A549 (cell line): ENCODE data around the gene PROK2.

Experiments
- CEBPB ChIP-seq, 2 experiments: fragments of >200 bp in 1 of 2; sonication (Bioruptor Twin) in 1 of 2; formaldehyde crosslinking in 1 of 2; IDR thresholded peaks; 2 replicates each; pipeline ENCODE4 v1.6.1; 2012 to 2016
- ESRRA ChIP-seq: fragments of 150-350 bp; IDR thresholded peaks from 2 replicates; pipeline ENCODE4 v1.6.1; 2014; ENCODE audit warnings: mild to moderate bottlenecking, low read length, borderline replicate concordance
- JUNB ChIP-seq: fragments of >200 bp; sonication (Bioruptor Twin); formaldehyde crosslinking; IDR thresholded peaks from 2 replicates; pipeline ENCODE4 v1.6.1; 2016
- KDM1A ChIP-seq: fragments of 200-600 bp; sonication (generic); IDR thresholded peaks from 2 replicates; pipeline ENCODE4 v1.6.1; 2016; ENCODE audit warnings: low read depth, mild to moderate bottlenecking
- MAFK ChIP-seq: fragments of 450-650 bp; IDR thresholded peaks from 2 replicates; pipeline ENCODE4 v1.6.1; 2014; ENCODE audit not compliant: partially characterized antibody
- POLR2A ChIP-seq: IDR thresholded peaks from 2 replicates; pipeline ENCODE4 v1.6.1; 2012; ENCODE audit warnings: mild to moderate bottlenecking, low read length
- RNF2 ChIP-seq: fragments of 200-600 bp; sonication (generic); IDR thresholded peaks from 2 replicates; pipeline ENCODE4 v1.6.1; 2016; ENCODE audit warnings: low read depth, mild to moderate bottlenecking, antibody characterized with exemption, moderate library complexity, borderline replicate concordance
- SMC3 ChIP-seq: fragments of >200 bp; sonication (Bioruptor Twin); formaldehyde crosslinking; IDR thresholded peaks from 3 replicates; pipeline ENCODE4 v1.6.1; 2018; ENCODE audit warnings: inconsistent platforms
- ZSCAN20 ChIP-seq: fragments of 250-450 bp; sonication (Bioruptor Pico); IDR thresholded peaks from 2 replicates; pipeline ENCODE4 v1.8.0; 2022; ENCODE audit warnings: mild to moderate bottlenecking, moderate library complexity
- TF ChIP-seq, protein P1 (sequence below): fragments of >200 bp; sonication (Bioruptor Twin); formaldehyde crosslinking; IDR thresholded peaks from 3 replicates; pipeline ENCODE4 v1.5.1; 2016
- TF ChIP-seq, protein P2 (sequence below): fragments of 150-350 bp; IDR thresholded peaks from 2 replicates; pipeline ENCODE4 v1.6.1; 2014; ENCODE audit warnings: low read depth, mild to moderate bottlenecking, low read length
- TF ChIP-seq, protein P3 (sequence below): fragments of 200-600 bp; sonication (generic); IDR thresholded peaks from 2 replicates; pipeline ENCODE4 v1.6.1; 2016; ENCODE audit warnings: antibody characterized with exemption, mild to moderate bottlenecking, moderate library complexity
- TF ChIP-seq, protein P4 (sequence below): fragments of 450-650 bp; IDR thresholded peaks from 2 replicates; pipeline ENCODE4 v1.6.1; 2014; ENCODE audit warnings: antibody characterized with exemption

DNA sequence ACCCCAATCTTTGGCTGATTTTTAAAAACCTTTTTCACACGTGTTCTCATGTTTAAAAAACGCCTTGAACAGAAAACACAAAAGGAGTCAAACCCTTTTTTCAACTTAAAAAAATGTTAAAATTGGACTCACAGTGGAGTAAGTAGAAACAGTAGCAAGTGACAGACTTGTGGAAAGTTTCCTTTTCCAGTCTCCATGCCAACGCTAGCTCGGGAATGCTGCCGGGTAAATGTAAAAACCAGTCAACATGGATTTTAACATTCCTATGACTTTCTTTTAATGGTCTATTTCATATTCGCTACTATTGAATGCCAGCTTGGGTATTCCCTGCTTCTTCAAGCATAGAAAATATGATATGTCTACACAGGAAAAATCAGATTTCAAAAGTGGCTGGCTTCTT, 1.6 kb upstream of the PROK2 start:
- TF ChIP-seq, protein P1, sequence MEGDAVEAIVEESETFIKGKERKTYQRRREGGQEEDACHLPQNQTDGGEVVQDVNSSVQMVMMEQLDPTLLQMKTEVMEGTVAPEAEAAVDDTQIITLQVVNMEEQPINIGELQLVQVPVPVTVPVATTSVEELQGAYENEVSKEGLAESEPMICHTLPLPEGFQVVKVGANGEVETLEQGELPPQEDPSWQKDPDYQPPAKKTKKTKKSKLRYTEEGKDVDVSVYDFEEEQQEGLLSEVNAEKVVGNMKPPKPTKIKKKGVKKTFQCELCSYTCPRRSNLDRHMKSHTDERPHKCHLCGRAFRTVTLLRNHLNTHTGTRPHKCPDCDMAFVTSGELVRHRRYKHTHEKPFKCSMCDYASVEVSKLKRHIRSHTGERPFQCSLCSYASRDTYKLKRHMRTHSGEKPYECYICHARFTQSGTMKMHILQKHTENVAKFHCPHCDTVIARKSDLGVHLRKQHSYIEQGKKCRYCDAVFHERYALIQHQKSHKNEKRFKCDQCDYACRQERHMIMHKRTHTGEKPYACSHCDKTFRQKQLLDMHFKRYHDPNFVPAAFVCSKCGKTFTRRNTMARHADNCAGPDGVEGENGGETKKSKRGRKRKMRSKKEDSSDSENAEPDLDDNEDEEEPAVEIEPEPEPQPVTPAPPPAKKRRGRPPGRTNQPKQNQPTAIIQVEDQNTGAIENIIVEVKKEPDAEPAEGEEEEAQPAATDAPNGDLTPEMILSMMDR, result no peak
- TF ChIP-seq SMC3 (no peak), ZSCAN20 (CRISPR knock-in tag) (no peak), MAFK (no peak), POLR2A (no peak), KDM1A (no peak), JUNB (no peak), CEBPB (IDR thresholded peaks at IDR 0.05) (no peak), RNF2 (no peak), ESRRA (no peak)
- TF ChIP-seq, protein P2, sequence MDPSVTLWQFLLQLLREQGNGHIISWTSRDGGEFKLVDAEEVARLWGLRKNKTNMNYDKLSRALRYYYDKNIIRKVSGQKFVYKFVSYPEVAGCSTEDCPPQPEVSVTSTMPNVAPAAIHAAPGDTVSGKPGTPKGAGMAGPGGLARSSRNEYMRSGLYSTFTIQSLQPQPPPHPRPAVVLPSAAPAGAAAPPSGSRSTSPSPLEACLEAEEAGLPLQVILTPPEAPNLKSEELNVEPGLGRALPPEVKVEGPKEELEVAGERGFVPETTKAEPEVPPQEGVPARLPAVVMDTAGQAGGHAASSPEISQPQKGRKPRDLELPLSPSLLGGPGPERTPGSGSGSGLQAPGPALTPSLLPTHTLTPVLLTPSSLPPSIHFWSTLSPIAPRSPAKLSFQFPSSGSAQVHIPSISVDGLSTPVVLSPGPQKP, result no peak
- TF ChIP-seq, protein P3, sequence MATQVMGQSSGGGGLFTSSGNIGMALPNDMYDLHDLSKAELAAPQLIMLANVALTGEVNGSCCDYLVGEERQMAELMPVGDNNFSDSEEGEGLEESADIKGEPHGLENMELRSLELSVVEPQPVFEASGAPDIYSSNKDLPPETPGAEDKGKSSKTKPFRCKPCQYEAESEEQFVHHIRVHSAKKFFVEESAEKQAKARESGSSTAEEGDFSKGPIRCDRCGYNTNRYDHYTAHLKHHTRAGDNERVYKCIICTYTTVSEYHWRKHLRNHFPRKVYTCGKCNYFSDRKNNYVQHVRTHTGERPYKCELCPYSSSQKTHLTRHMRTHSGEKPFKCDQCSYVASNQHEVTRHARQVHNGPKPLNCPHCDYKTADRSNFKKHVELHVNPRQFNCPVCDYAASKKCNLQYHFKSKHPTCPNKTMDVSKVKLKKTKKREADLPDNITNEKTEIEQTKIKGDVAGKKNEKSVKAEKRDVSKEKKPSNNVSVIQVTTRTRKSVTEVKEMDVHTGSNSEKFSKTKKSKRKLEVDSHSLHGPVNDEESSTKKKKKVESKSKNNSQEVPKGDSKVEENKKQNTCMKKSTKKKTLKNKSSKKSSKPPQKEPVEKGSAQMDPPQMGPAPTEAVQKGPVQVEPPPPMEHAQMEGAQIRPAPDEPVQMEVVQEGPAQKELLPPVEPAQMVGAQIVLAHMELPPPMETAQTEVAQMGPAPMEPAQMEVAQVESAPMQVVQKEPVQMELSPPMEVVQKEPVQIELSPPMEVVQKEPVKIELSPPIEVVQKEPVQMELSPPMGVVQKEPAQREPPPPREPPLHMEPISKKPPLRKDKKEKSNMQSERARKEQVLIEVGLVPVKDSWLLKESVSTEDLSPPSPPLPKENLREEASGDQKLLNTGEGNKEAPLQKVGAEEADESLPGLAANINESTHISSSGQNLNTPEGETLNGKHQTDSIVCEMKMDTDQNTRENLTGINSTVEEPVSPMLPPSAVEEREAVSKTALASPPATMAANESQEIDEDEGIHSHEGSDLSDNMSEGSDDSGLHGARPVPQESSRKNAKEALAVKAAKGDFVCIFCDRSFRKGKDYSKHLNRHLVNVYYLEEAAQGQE, result no peak
- TF ChIP-seq, protein P4, sequence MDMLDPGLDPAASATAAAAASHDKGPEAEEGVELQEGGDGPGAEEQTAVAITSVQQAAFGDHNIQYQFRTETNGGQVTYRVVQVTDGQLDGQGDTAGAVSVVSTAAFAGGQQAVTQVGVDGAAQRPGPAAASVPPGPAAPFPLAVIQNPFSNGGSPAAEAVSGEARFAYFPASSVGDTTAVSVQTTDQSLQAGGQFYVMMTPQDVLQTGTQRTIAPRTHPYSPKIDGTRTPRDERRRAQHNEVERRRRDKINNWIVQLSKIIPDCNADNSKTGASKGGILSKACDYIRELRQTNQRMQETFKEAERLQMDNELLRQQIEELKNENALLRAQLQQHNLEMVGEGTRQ, result no peak
